NCI-H460 (cell line): ENCODE results near the gene NR2E1. TPM values are rescaled to one million over a fixed set of nuclear protein-coding genes. Genes with fewer than 3 reads are reported as not detected.

Experiments used
- DNase-seq: peaks from one replicate; pipeline ENCODE4 v3.0.0-alpha.2; 2016; ENCODE audit warnings: low read depth; ENCODE audit errors: extremely low read depth
- total RNA-seq: library from RNA; depleted of rRNA; stranded (reverse); fragments of >200 nt; shearing (Covaris generic); gene quantifications from 2 replicates; pipeline ENCODE4 v1.2.3, GENCODE V29; 2014

Gene NR2E1
- total RNA-seq, 1 experiment from 2014 or later = not detected

- no peak for DNase-seq
Measured at GRCh38 chr6:108170332-108171290, 4.8 kb downstream of the NR2E1 start.

GRCh38 chr6:108171291-108171917 is 5.6 kb downstream of the NR2E1 start:
- no peak for DNase-seq

GRCh38 chr6:108171918-108172516 is 6.2 kb downstream of the NR2E1 start:
- DNase-seq = no peak

- no peak for DNase-seq
Measured at GRCh38 chr6:108174371-108175175, 8.8 kb downstream of the NR2E1 start.

GRCh38 chr6:108175176-108175591 is 9.4 kb downstream of the NR2E1 start:
- DNase-seq = no peak

- DNase-seq = no peak
Measured at GRCh38 chr6:108175592-108176279, 9.9 kb downstream of the NR2E1 start.

- no peak for DNase-seq
Measured at GRCh38 chr6:108176281-108177089, 10.7 kb downstream of the NR2E1 start.

- no peak for DNase-seq
Measured at GRCh38 chr6:108179741-108180140, 13.9 kb downstream of the NR2E1 start.

GRCh38 chr6:108180266-108180665 is 14.4 kb downstream of the NR2E1 start:
- no peak for DNase-seq

GRCh38 chr6:108180776-108181175 is 15.0 kb downstream of the NR2E1 start:
- no peak for DNase-seq

GRCh38 chr6:108186226-108186625 is 20.4 kb downstream of the NR2E1 start:
- DNase-seq = no peak

- DNase-seq = no peak
Measured at GRCh38 chr6:108187519-108187918, 21.7 kb downstream of the NR2E1 start.

GRCh38 chr6:108193131-108193530 is 27.3 kb downstream of the NR2E1 start:
- DNase-seq = no peak

- no peak for DNase-seq
Measured at GRCh38 chr6:108193835-108194234, 28.0 kb downstream of the NR2E1 start.

- no peak for DNase-seq
Measured at GRCh38 chr6:108194503-108194902, 28.7 kb downstream of the NR2E1 start.

GRCh38 chr6:108195209-108195608 is 29.4 kb downstream of the NR2E1 start:
- no peak for DNase-seq

GRCh38 chr6:108198761-108199498 is 33.1 kb downstream of the NR2E1 start:
- DNase-seq = no peak

- DNase-seq = no peak
Measured at GRCh38 chr6:108200186-108200585, 34.4 kb downstream of the NR2E1 start.

GRCh38 chr6:108200631-108201030 is 34.8 kb downstream of the NR2E1 start:
- DNase-seq = no peak
